ENCODE measurements around the gene MYL4. TPM values are rescaled to one million over a fixed set of nuclear protein-coding genes. Genes with fewer than 3 reads are reported as not detected.
"Not testable (repeated sequence)": the region's sequence is repeated elsewhere in the genome, so short reads cannot be mapped to it uniquely, and the experiment has no call there.

The MYL4 gene
- total RNA-seq, 1 experiment from 2014 or later, result 0.49 TPM

- Histone ChIP-seq H3K4me1 (ENCODE audit: control insufficient read depth, insufficient read depth, low read length) (peaks cover 4% of the 10 kb centered on the region), H3K4me3 (ENCODE audit: low read depth in 2 of 2, low read length in 2 of 2) (no peak overlapping the region), H3K27ac (ENCODE audit: low read length) (no peak overlapping the region), H3K27me3 (ENCODE audit: control insufficient read depth, insufficient read depth, low read length) (no peaks in the 10 kb centered on the region), H3K9me3 (ENCODE audit: control insufficient read depth, insufficient read depth, low read depth, low read length) (no peaks in the 10 kb centered on the region), H3K36me3 (ENCODE audit: control insufficient read depth, insufficient read depth, low read length) (no peaks in the 10 kb centered on the region)
- intact Hi-C loops (cut with micrococcal nuclease; ENCODE audit: unreplicated experiment) (no loop called here), in situ Hi-C loops (cut with HindIII; ENCODE audit: low pct_unique_long_range_greater_than_20kb, low sequenced_read_pairs) (no loop called here)
- ChIA-PET POLR2A (no interaction called here), CTCF (no interaction called here)
- DNase-seq (ENCODE audit: low read depth, low spot score), result no peak
- ATAC-seq, result no peak
- TF ChIP-seq REST (IDR thresholded peaks at IDR 0.05; ENCODE audit: insufficient read depth in 1 of 2, low read depth in 2 of 2, low read length in 1 of 2) (no peak), CTCF (IDR thresholded peaks at IDR 0.05) (no peak), TCF7L2 (IDR thresholded peaks at IDR 0.05; ENCODE audit: low read depth, low read length) (no peak), SIN3A (IDR thresholded peaks at IDR 0.05; ENCODE audit: borderline replicate concordance, insufficient read depth, low read depth, low read length) (no peak), POLR2AphosphoS5 (IDR thresholded peaks at IDR 0.05; ENCODE audit: low read depth, low read length) (no peak)
- no TSS peak for BruUV-seq (replicated peaks)
These were observed 57.6 kb downstream of the MYL4 start for GRCh38 chr17:47266782-47267181.

- in situ Hi-C loops (cut with HindIII; ENCODE audit: low pct_unique_long_range_greater_than_20kb, low sequenced_read_pairs) (no loop called here), intact Hi-C loops (cut with micrococcal nuclease; ENCODE audit: unreplicated experiment) (no loop called here)
- Histone ChIP-seq H3K36me3 (ENCODE audit: control insufficient read depth, insufficient read depth, low read length) (no peaks in the 10 kb centered on the region), H3K4me1 (ENCODE audit: control insufficient read depth, insufficient read depth, low read length) (peaks cover 4% of the 10 kb centered on the region), H3K9me3 (ENCODE audit: control insufficient read depth, insufficient read depth, low read depth, low read length) (no peaks in the 10 kb centered on the region), H3K27me3 (ENCODE audit: control insufficient read depth, insufficient read depth, low read length) (no peaks in the 10 kb centered on the region), H3K4me3 (ENCODE audit: low read depth in 2 of 2, low read length in 2 of 2) (no peak overlapping the region), H3K27ac (ENCODE audit: low read length) (no peak overlapping the region)
- ATAC-seq (no peak), DNase-seq (ENCODE audit: low read depth, low spot score) (no peak)
- no TSS peak for BruUV-seq (replicated peaks)
- ChIA-PET CTCF (no interaction called here), POLR2A (no interaction called here)
- no peak for TF ChIP-seq TCF7L2 (IDR thresholded peaks at IDR 0.05; ENCODE audit: low read depth, low read length)
- no peak for TF ChIP-seq REST (IDR thresholded peaks at IDR 0.05; ENCODE audit: insufficient read depth in 1 of 2, low read depth in 2 of 2, low read length in 1 of 2)
- no peak for TF ChIP-seq POLR2AphosphoS5 (IDR thresholded peaks at IDR 0.05; ENCODE audit: low read depth, low read length)
- no peak for TF ChIP-seq CTCF (IDR thresholded peaks at IDR 0.05)
- no peak for TF ChIP-seq SIN3A (IDR thresholded peaks at IDR 0.05; ENCODE audit: borderline replicate concordance, insufficient read depth, low read depth, low read length)
These were observed 58.2 kb downstream of the MYL4 start for GRCh38 chr17:47267354-47267828.

GRCh38 chr17:47268964-47269363, 59.8 kb downstream of the MYL4 start:
- H3K9me3 ChIP-seq (ENCODE audit: control insufficient read depth, insufficient read depth, low read depth, low read length); H3K36me3 ChIP-seq (ENCODE audit: control insufficient read depth, insufficient read depth, low read length); H3K27ac ChIP-seq (ENCODE audit: low read length); ATAC-seq; H3K4me1 ChIP-seq (ENCODE audit: control insufficient read depth, insufficient read depth, low read length); BruUV-seq (replicated peaks); DNase-seq (ENCODE audit: low read depth, low spot score); in situ Hi-C loops (cut with HindIII; ENCODE audit: low pct_unique_long_range_greater_than_20kb, low sequenced_read_pairs); H3K4me3 ChIP-seq (ENCODE audit: low read depth in 2 of 2, low read length in 2 of 2); POLR2A ChIA-PET; H3K27me3 ChIP-seq (ENCODE audit: control insufficient read depth, insufficient read depth, low read length); intact Hi-C loops (cut with micrococcal nuclease; ENCODE audit: unreplicated experiment); CTCF ChIA-PET: not testable (repeated sequence)
